LNCaP clone FGC (cell line): ENCODE data around the gene CDA.

Source experiments
- DNase-seq: peaks from one replicate; pipeline ENCODE4 v3.0.0-alpha.2; 2011; ENCODE audit warnings: low read depth
- H3K4me3 ChIP-seq: 2 replicates; pipeline ENCODE4 v1.5.1; 2011; ENCODE audit warnings: mild to moderate bottlenecking, low read depth, low read length, control low read depth
- TF ChIP-seq, protein P1 (sequence below): IDR thresholded peaks from 2 replicates; pipeline ENCODE4 v1.5.1; 2012; ENCODE audit warnings: mild to moderate bottlenecking; ENCODE audit not compliant: control insufficient read depth, insufficient read depth; ENCODE audit errors: extremely low read depth

CDA gene

DNA sequence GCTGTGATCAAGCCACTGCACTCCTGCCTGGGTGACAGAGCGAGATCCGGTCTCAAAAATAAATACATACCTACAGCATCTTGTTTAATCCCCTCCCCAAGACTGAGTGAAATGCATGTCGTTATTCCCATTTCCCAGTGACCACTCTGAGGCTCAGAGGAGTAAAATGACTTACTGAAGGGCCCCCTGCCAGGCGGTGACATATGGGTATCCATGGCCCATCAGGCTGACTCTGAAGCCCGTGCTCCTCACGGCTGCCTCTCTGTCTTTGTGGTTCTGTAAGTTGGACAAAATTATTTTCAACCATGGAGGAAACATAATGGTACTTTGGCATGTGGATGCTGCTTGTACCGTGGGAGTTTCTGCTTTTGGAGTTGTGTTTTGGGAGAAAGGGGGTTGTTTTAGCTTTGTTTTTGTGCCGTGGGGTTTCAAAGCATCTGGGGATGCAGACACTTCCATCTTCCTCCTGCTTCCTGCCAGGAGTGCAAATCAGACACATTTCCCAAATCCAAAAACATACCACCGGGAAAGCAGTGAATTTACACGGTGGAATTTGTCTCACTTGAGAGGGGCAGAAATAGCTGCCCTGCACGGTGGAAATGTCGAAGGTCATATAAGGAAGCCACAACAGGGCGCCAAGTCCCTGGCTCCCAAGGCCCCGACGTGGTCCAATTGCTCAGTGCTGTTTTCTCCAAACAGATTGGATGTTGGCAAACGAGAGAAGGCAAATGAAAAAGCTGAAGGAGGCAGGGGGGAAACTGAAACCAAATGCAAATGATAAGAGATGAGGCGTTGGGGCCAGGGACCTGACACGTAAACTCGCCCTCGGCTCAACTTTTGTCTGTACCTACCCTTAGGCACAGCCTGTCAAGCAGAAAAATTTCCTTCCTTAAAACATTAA lies 27.3 kb downstream of the CDA start:
- DNase-seq: no peak
- TF ChIP-seq, protein P1, sequence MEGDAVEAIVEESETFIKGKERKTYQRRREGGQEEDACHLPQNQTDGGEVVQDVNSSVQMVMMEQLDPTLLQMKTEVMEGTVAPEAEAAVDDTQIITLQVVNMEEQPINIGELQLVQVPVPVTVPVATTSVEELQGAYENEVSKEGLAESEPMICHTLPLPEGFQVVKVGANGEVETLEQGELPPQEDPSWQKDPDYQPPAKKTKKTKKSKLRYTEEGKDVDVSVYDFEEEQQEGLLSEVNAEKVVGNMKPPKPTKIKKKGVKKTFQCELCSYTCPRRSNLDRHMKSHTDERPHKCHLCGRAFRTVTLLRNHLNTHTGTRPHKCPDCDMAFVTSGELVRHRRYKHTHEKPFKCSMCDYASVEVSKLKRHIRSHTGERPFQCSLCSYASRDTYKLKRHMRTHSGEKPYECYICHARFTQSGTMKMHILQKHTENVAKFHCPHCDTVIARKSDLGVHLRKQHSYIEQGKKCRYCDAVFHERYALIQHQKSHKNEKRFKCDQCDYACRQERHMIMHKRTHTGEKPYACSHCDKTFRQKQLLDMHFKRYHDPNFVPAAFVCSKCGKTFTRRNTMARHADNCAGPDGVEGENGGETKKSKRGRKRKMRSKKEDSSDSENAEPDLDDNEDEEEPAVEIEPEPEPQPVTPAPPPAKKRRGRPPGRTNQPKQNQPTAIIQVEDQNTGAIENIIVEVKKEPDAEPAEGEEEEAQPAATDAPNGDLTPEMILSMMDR: no peak
- no peak overlapping the region for H3K4me3 ChIP-seq

DNA sequence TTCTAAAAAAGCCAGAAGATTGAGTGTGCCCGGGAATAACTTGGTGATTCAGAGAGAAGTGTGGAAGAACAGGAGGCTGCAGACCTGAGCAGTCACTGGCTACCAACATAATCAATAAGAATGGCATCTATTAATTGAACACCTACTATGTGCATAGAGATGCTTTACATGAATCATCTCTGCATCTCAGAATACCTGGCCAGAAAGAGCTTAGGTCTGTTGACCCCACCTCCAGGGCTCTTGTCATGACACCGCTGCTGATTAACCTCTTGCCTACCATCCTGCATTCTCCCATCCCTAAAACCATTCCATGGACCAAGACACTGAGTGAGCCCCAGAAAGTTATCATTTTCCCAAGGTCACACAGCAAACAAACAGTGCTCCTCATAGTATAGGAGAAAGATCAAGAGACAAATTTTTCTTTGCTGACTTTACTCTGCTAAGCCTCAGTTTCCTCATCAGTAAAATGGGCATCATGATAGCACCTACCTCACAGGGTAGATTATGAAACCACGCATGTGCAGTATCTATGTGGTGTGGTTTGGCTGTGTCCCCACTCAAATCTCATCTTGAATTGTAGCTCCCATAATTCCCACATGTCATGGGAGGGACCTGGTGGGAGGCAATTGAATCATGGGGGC lies 28.1 kb downstream of the CDA start:
- DNase-seq: no peak
- TF ChIP-seq, protein P1: no peak
- no peak overlapping the region for H3K4me3 ChIP-seq

DNA sequence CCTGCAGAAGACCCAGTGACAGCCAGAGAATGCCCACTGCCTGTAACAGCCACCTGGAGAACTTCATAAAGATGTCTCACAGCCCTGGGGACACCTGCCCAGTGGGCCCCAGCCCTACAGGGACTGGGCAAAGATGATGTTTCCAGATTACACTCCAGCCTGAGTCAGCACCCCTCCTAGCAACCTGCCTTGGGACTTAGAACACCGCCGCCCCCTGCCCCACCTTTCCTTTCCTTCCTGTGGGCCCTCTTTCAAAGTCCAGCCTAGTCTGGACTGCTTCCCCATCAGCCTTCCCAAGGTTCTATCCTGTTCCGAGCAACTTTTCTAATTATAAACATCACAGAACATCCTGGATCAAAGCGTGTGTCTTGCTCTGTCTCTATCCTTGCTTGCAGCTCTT lies 29.7 kb downstream of the CDA start:
- TF ChIP-seq, protein P1: no peak
- no peak overlapping the region for H3K4me3 ChIP-seq
- no peak for DNase-seq

DNA sequence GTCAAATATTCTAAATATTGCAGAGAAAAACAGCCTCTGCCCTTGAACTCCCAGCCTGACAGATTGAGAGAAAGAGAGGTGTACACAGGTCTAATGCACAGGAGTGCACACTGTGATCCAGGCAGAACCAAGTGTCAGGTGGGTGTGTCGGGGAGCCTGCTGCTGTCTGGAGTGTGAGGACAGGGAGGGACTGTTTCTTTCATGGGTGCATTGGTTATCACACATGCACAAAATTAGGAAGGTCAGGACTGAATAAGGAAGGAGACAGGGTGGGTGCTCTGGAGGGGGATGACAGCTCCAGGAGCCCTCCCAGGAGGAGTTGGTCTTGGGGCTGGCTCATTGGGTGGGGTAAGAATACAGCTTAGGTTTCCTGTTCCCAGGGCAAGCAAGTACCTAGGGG lies 31.1 kb downstream of the CDA start:
- H3K4me3 ChIP-seq: no peak overlapping the region
- TF ChIP-seq, protein P1: no peak
- DNase-seq: no peak

DNA sequence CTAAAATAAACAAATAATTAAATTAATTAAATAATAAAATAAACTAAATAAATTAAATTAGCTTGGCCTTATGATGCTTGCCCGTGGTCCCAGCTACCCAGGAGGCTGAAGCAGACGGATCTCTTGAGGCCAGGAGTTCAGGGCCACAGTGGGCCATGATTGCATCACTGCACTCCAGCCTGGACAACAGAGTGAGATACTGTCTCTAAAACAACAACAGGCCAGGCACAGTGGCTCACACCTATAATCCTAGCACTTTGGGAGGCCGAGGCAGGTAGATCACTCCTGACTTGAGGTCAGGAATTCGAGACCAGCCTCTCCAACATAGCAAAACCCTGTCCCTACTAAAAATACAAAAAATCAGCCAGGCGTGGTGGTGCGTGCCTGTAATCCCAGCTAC lies 32.1 kb downstream of the CDA start:
- TF ChIP-seq, protein P1: no peak
- no peak for DNase-seq
- no peak overlapping the region for H3K4me3 ChIP-seq

DNA sequence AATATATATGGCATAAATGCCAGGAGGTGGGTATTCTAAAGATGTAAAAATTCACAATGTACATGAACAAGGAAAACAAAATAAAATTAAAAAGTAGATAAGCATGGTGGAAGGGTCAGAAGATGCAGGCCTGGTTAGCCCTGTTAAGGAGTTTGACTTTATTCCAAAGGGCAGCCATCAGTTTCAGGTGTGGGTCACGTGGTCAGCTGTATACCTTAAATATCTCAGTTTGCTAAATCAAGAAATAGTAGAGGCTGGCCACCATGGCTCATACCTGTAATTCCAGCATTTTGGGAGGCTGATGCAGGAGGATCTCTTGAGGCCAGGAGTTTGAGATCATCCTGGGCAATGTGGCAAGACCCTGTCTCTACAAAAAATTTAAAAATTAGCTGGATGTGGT lies 35.8 kb downstream of the CDA start:
- no peak for DNase-seq
- TF ChIP-seq, protein P1: no peak
- H3K4me3 ChIP-seq: no peak overlapping the region
